Activated CD8-positive, alpha-beta T cell treated with anti-CD3 and anti-CD28 coated beads for 36 hours (primary cell): ENCODE measurements around the gene SLX4IP. TPM values are rescaled to one million over a fixed set of nuclear protein-coding genes. Genes with fewer than 3 reads are reported as not detected.

Experiments used
- ATAC-seq: fragments of 200-7000 bp; cut with Tn5 transposase; one replicate; pipeline ENCODE4 v1.10.0; 2021; ENCODE audit warnings: mild to moderate bottlenecking, moderate library complexity
- CTCF ChIA-PET: fragments of 350-600 bp; sonication (Branson Sonifier 250); formaldehyde crosslinking; loops from one replicate; lab custom pipeline; 2021; ENCODE audit warnings: antibody characterized with exemption; lab: Charles Lee
- POLR2A ChIA-PET: fragments of 350-600 bp; sonication (Branson Sonifier 250); formaldehyde crosslinking; loops from one replicate; lab custom pipeline; 2021; ENCODE audit warnings: antibody characterized with exemption; lab: Charles Lee
- DNase-seq: peaks from one replicate; pipeline ENCODE4 v3.0.0-alpha.2; 2020
- H3K27ac Mint-ChIP-seq: one replicate; pipeline ENCODE4 v1.8.0; 2021; ENCODE audit warnings: mild to moderate bottlenecking, mixed read lengths
- H3K27me3 Mint-ChIP-seq: one replicate; pipeline ENCODE4 v1.8.0; 2021; ENCODE audit warnings: mixed read lengths
- H3K36me3 Mint-ChIP-seq: one replicate; pipeline ENCODE4 v1.8.0; 2021; ENCODE audit warnings: low read depth, mixed read lengths
- H3K4me1 Mint-ChIP-seq: one replicate; pipeline ENCODE4 v1.8.0; 2021; ENCODE audit warnings: low read depth, mixed read lengths
- H3K4me3 Mint-ChIP-seq: one replicate; pipeline ENCODE4 v1.8.0; 2021; ENCODE audit warnings: mild to moderate bottlenecking, moderate library complexity, mixed read lengths
- H3K9me3 Mint-ChIP-seq: one replicate; pipeline ENCODE4 v1.8.0; 2021; ENCODE audit warnings: mixed read lengths
- intact Hi-C: fragments of 100-400 bp; cut with micrococcal nuclease; formaldehyde crosslinking; loops from one replicate; pipeline ENCODE4 v1.10.0; 2022
- total RNA-seq, 2 experiments: library from RNA; stranded (reverse); gene quantifications; one replicate each; pipeline ENCODE4 v1.2.3, GENCODE V29; 2021
- TF ChIP-seq, protein P1 (sequence below): fragments of 200-600 bp; IDR thresholded peaks from one replicate; pipeline ENCODE4 v1.8.0; 2022; ENCODE audit warnings: antibody characterized with exemption, mild to moderate bottlenecking

The SLX4IP gene
- total RNA-seq, 2 experiments from 2014 or later = 6.5 to 7.3 TPM

DNA sequence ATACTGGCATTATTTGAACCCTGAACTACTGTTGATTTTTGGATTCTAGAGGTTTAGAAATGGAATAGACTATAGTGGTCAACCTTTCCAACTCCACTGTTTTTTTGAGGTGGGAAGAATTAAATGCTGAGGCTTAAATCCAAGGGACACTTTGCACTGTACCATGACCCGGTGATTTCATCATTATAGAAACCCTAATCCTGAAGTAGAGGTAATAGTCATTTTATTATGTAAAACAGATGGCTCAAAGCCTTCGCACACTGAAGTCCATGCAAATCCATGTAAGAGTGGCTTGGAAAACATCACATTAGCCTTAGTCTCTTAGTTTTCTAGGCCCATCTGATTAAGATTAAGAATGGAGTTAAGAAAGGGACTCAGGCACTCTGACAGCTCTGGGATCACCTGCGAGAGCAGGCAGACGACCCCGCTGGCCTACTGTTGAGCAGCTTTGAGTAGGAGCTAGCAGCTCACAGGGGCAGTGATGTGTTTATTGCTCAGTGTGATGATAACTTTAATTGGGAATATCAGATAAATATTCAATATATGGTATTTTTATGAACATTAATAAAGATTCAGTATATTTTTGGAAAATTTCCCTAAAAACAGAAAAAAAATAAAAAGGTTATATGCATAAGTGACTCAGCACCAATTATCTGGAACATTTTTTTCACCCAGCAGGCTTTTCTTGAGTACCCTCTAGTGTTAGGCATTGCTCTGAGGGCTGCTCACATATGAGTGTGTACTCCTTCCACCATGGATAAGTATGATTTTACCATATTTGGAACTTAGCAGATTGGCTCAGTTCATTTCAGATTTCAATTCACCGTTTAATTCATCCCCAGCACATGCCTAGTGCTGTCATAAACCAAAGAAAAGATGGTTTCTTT is 13.4 kb downstream of the SLX4IP start:
- Mint-ChIP-seq H3K36me3 (peaks cover 3% of the 10 kb centered on the region), H3K4me1 (peaks cover 32% of the 10 kb centered on the region), H3K4me3 (no peak overlapping the region), H3K27ac (no peak overlapping the region), H3K9me3 (no peaks in the 10 kb centered on the region), H3K27me3 (no peaks in the 10 kb centered on the region)
- ChIA-PET POLR2A (no interaction called here), CTCF (no interaction called here)
- TF ChIP-seq, protein P1, sequence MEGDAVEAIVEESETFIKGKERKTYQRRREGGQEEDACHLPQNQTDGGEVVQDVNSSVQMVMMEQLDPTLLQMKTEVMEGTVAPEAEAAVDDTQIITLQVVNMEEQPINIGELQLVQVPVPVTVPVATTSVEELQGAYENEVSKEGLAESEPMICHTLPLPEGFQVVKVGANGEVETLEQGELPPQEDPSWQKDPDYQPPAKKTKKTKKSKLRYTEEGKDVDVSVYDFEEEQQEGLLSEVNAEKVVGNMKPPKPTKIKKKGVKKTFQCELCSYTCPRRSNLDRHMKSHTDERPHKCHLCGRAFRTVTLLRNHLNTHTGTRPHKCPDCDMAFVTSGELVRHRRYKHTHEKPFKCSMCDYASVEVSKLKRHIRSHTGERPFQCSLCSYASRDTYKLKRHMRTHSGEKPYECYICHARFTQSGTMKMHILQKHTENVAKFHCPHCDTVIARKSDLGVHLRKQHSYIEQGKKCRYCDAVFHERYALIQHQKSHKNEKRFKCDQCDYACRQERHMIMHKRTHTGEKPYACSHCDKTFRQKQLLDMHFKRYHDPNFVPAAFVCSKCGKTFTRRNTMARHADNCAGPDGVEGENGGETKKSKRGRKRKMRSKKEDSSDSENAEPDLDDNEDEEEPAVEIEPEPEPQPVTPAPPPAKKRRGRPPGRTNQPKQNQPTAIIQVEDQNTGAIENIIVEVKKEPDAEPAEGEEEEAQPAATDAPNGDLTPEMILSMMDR = no peak
- DNase-seq = no peak
- intact Hi-C loops = no loop called here
- no peak for ATAC-seq

- Mint-ChIP-seq H3K27me3 (no peaks in the 10 kb centered on the region), H3K27ac (no peak overlapping the region), H3K36me3 (peaks cover 3% of the 10 kb centered on the region), H3K4me3 (no peak overlapping the region), H3K9me3 (no peaks in the 10 kb centered on the region), H3K4me1 (peaks cover 33% of the 10 kb centered on the region)
- intact Hi-C loops = no loop called here
- TF ChIP-seq, protein P1 = no peak
- ChIA-PET CTCF (no interaction called here), POLR2A (no interaction called here)
- DNase-seq (no peak), ATAC-seq (no peak)
Measured at GRCh38 chr20:10449270-10449669, 14.2 kb downstream of the SLX4IP start.

DNA sequence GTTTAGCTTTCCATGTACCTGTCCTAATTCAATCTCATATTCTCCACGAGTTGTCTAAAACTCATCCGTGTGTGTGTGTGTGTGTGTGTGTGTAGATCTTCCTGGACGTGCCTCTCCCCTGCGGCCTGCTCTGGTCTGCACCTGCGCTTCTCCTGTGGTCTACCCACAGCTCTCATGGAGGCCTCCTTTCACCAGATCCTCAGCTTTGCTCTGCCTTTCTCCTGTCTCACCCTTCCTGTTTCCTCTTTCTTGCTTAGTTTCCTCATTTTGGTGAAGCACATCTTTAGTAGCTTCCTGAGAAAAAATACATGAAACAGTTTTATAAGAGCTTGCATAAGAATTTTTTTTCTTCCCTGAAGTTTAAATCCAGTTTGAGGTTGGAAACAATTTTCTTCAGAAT is 18.1 kb downstream of the SLX4IP start:
- intact Hi-C loops = no loop called here
- CTCF ChIA-PET = interaction anchor here (1.0 to 1.8 kb wide), 5 partner anchors 15 to 243 kb away, joined by 3 to 5 read pairs (median 4); no protein-coding TSS in a partner anchor
- H3K27ac Mint-ChIP-seq = peak overlapping the region; percentile 73
- POLR2A ChIA-PET = interaction anchor here (0.9 to 1.6 kb wide), 2 partner anchors 19 to 35 kb away, joined by 3 to 4 read pairs; partner anchors contain the start of gene MKKS
- peak overlapping the region; percentile 11 for H3K4me3 Mint-ChIP-seq
- ATAC-seq (peak; percentile 81), DNase-seq (peak; percentile 55)
- peaks cover 19% of the 10 kb centered on the region for H3K4me1 Mint-ChIP-seq
- peaks cover 7% of the 10 kb centered on the region for H3K9me3 Mint-ChIP-seq
- TF ChIP-seq, protein P1 = no peak
- H3K27me3 Mint-ChIP-seq = no peaks in the 10 kb centered on the region
- peaks cover 14% of the 10 kb centered on the region for H3K36me3 Mint-ChIP-seq

- TF ChIP-seq, protein P1 = no peak
- no peak for DNase-seq
- Mint-ChIP-seq H3K36me3 (peaks cover 22% of the 10 kb centered on the region), H3K27ac (no peak overlapping the region), H3K4me1 (peaks cover 16% of the 10 kb centered on the region), H3K9me3 (peaks cover 7% of the 10 kb centered on the region), H3K4me3 (no peak overlapping the region), H3K27me3 (no peaks in the 10 kb centered on the region)
- intact Hi-C loops = no loop called here
- POLR2A ChIA-PET = no interaction called here
- no peak for ATAC-seq
- CTCF ChIA-PET = no interaction called here
Measured at GRCh38 chr20:10454151-10454750, 19.1 kb downstream of the SLX4IP start.

DNA sequence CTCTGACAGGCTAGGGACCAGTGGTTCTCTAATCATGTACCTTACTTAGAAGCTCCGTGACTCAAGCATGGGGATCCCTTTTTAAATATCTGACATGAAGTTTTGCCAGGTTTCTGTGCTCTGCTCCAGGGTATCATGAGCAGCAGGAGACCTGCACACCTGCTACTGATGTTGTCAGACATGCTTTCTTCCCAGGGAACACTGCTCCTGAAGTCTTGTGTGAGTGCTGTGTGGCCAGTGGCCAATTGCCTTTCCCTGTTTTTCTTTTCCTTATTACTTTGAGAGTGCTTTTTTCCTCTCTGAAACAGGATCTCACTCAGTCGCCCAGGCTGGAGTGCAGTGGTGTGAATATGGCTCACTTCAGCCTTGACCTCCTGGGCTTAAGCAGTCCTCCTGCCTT is 26.4 kb downstream of the SLX4IP start:
- no peak overlapping the region for H3K4me3 Mint-ChIP-seq
- peaks cover 8% of the 10 kb centered on the region for H3K4me1 Mint-ChIP-seq
- peaks cover 51% of the 10 kb centered on the region for H3K36me3 Mint-ChIP-seq
- ATAC-seq (no peak), DNase-seq (no peak)
- POLR2A ChIA-PET = no interaction called here
- no peak overlapping the region for H3K27ac Mint-ChIP-seq
- H3K27me3 Mint-ChIP-seq = no peaks in the 10 kb centered on the region
- intact Hi-C loops = no loop called here
- CTCF ChIA-PET = no interaction called here
- H3K9me3 Mint-ChIP-seq = peaks cover 12% of the 10 kb centered on the region
- TF ChIP-seq, protein P1 = no peak
